Measurements from ENCODE around the gene GPATCH2L.

GPATCH2L gene

GRCh38 chr14:76151398-76152332 is at the start of gene GPATCH2L:
TSS of gene GPATCH2L (plus strand) at chr14:76151922. CDS start at chr14:76154364, 2,442 bp downstream.
- in situ Hi-C loops (cut with HindIII; ENCODE audit: low sequenced_read_pairs), result no loop called here

- in situ Hi-C loops (cut with HindIII; ENCODE audit: low sequenced_read_pairs), result no loop called here
These were observed 46.8 kb upstream of the GPATCH2L start for GRCh38 chr14:76104802-76105355.

DNA sequence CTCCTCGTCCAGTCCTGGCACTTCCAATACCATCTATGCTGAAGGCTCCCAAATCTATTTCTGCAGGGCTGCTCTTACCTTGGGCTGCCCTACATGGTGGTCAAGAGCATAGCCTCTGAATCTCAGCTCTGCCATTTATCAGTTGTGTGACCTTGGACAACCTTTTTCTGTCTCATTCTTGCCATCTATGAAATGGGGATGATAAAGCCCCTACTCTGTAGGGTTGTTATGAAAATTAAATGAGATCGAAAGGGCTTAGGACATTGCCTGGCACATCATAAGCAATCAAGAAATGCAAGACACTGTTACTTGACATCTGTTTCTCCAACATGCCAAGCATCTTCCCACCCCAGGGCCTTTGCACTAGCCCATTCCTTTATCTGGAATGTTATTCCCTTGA is 45.5 kb upstream of the GPATCH2L start:
- in situ Hi-C loops (cut with HindIII; ENCODE audit: low sequenced_read_pairs), result no loop called here

DNA sequence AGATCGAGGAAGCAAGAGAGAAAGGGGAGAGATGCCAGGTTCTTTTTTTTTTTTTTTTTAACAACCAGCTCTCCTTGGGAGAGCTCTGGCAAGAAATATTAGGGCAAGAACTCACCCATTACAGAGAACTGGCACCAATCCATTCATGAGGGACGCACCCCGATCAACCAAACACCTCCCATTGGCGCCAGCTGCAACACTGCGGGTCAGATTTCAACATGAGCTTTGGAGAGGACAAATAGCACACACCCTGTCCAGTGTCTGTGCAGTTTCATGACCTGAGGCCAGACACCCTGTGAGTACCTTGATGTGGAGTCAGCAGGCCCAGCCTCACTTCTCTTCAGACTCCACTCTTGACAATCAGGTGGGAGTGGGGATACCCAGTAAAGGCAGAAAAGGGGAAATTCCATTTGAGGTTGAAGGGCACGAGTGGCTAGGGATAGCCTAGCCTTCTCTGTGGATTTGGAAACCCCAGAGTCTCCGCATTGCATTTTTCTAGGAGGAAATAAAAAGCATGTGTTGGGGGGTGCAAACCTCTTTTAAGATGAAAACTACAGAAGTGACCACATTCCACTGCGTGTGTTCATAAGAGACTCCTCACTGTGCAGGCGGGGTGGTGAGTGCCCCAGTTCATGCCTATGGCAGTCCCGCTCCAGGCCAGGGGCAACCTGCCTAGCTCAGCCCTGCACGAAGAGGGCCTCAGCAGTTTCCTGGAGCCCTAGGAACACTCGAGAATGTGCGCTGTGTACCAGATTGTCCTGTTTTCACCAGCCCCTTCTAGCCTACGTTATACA is 42.4 kb upstream of the GPATCH2L start:
- in situ Hi-C loops (cut with HindIII; ENCODE audit: low sequenced_read_pairs), result no loop called here

DNA sequence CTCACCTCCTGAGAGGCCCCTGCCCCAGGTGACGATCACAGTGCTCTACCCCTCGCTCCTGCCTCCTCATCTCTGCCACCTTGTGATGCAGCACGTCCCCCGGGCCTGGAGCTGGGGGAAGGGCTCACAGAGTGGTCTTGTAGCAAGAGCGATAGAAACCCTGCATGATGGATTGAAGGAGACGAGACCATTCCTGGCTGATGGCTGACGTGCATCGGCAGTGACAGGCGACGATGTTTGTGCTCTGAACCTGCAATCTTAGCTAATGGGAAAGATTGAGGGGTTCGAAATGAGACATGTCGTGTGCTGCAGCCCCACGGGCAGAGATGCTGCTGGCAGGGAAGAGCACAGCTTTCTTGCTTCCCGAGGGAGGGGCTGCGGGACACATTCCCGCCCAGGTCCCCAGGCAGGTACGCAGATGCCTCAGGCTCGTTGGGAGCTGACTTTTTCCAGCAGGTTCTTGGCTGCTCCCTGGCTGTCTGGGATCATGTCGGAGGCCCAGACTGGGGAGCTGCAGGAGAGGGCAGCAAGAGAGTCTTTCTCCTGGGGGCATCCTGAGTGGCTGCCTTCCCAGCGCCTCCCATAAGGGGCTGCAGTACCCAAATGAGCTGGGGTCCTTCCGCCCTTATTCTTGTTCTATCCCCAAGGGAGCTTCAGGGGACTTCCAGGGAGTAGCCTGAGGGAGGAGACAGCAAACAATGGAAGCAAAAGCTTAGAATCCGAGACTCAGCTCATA is 38.7 kb upstream of the GPATCH2L start:
- in situ Hi-C loops (cut with HindIII; ENCODE audit: low sequenced_read_pairs), result no loop called here

- in situ Hi-C loops (cut with HindIII; ENCODE audit: low sequenced_read_pairs), result no loop called here
These were observed 38.0 kb upstream of the GPATCH2L start for GRCh38 chr14:76113691-76114090.

DNA sequence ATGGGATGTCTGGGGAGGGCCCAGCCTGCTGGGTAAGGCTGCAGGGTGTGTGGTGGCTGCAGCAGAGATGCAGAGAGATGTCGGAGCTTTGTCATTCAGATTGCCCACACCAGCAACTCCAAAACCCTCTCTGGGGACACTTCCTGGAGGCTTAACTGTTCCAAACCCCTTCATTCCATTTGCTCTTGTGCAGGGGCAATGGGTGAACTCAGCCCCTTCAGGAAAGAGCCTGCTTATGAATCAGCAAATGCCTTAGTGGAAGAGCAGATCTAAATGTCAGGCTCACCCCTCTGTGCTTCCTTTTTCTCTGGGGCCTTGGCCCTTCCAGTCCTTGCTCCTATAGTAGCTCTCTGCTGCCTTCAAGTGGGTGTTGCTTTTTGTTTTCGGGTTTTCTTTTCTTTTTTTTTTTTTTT is 36.7 kb upstream of the GPATCH2L start:
- in situ Hi-C loops (cut with HindIII; ENCODE audit: low sequenced_read_pairs), result no loop called here

GRCh38 chr14:76117789-76118484 is 33.8 kb upstream of the GPATCH2L start:
- in situ Hi-C loops (cut with HindIII; ENCODE audit: low sequenced_read_pairs), result no loop called here

DNA sequence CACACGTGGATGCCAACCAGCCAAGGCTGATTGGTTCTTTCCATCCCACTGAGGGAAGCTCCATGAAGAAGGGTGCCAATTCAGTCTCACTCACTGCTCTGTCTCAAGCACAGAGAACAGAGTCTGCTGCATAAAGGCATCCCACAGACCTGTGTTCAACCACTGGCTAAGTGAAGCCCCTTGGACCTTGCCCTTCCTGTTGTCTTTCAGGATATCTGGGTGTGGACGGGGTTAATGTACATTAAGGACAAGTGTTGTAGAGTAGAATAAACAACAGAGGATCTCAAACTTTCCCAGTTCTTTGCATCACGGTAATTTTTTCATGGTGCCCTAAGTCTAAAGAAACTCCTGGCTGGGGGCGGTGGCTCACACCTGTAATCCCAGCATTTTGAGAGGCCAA is 33.1 kb upstream of the GPATCH2L start:
- in situ Hi-C loops (cut with HindIII; ENCODE audit: low sequenced_read_pairs), result no loop called here

GRCh38 chr14:76121089-76121748 is 30.5 kb upstream of the GPATCH2L start:
- in situ Hi-C loops (cut with HindIII; ENCODE audit: low sequenced_read_pairs), result no loop called here

DNA sequence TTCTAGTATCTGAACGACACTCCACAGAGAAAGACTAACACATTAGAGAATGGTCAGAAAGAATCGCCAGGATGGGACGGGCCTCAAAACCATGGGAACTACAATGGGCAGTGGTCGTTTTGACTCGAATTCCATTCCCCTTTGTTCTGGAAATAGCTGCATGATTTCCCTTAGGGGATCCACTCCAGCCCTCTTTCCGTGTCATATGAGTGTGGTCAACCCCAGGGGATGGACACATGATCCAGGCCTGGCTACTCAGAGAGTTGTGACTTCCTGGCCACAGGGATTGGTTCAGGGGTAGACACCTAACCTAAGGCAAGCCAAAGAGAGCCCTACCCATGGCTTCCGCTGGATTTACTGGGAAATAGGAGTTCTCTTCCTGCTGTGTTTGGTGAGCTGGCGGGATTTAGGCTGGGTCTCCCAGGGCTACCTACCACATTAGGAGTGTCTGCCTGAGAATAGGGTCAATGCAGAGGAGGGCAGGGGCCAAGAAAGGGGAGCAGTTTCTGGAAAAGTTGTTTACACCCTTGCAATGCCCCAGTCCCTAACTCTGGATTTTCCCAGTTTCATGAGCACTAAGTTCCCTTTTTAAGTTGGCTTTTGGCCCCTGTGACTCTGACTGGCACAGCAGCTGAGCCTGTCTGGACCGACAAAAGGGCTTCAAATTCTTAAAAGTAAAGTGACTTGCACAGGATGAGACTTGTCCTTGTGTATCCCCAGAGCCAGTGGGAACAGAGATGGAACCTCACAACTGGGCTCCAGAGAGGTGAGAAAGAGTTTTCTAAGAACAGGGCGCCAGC is 28.1 kb upstream of the GPATCH2L start:
- in situ Hi-C loops (cut with HindIII; ENCODE audit: low sequenced_read_pairs), result no loop called here

- in situ Hi-C loops (cut with HindIII; ENCODE audit: low sequenced_read_pairs), result no loop called here
These were observed 26.2 kb upstream of the GPATCH2L start for GRCh38 chr14:76125511-76125910.

DNA sequence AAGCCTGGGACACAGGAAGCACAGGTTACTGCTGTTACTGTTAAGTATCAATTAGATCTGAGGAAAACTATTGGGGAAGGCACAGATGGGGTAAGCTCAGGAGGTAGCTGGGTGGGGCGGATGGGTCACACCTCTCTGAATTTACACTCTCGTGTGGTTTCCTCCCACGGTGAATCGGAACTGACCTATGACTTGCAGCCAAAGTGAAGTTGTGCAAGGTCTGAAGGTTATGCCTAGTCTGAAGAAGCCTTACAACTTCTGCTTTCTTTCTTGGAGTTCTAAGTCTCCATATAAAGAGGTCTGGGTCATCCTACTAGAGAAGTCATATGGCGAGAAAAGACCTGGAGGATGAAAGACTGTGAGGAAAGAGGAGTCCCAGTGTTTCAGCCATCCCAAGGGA is 25.6 kb upstream of the GPATCH2L start:
- in situ Hi-C loops (cut with HindIII; ENCODE audit: low sequenced_read_pairs), result no loop called here

DNA sequence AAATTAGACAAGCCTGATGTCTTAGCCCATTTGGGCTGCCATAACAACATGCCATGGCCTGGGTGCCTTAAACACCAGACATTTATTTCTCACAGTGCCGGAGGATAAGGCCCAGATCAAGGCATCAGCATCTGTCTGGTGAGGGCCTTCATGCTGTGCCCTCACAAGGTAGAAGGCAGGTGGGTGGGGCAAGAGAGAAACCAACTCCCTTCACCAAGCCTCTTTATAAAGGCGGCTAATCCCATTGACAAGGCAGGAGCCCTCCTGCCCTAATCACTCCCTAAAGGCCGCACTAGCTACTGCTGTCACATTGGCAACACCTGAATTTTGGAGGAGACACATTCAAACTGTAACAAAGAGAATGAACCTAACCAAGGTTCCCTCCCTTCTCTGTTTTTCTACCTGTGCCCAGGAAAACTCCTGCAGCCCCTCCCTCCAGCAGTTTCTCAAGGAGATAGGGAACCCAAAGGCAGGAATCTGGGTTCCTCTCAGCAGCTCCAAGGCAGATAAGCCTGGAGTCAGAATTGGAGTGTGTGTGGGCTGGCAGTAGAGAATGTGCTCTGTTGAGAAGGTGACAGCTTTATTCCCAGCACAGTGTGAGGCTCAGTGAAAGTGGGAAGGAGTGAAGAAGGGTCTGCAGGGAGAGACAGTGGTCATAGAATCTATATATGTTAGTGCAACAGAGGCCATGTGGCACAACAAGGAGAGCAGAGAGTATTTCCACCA is 21.7 kb upstream of the GPATCH2L start:
- in situ Hi-C loops (cut with HindIII; ENCODE audit: low sequenced_read_pairs), result no loop called here

- in situ Hi-C loops (cut with HindIII; ENCODE audit: low sequenced_read_pairs), result no loop called here
These were observed 20.4 kb upstream of the GPATCH2L start for GRCh38 chr14:76131071-76131965.

DNA sequence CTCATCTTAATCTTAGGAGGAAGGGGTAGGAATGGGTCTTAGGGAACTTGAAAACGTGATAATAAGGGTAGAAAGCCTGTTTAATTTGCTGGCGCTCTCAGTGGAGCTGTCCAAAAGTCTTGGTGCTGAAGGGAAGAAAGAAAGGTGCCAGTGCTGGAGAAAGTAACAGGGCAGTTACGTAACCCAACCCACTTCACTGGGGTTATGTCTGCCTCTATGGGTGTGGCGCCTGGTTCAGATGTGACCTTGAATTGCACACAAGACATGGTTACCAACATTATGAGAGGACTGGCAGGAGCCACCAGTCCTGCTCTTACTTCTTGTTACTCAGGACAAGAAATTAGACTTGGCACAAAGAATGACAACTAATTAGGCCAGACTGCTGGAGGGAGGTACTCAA is 18.6 kb upstream of the GPATCH2L start:
- in situ Hi-C loops (cut with HindIII; ENCODE audit: low sequenced_read_pairs), result no loop called here

DNA sequence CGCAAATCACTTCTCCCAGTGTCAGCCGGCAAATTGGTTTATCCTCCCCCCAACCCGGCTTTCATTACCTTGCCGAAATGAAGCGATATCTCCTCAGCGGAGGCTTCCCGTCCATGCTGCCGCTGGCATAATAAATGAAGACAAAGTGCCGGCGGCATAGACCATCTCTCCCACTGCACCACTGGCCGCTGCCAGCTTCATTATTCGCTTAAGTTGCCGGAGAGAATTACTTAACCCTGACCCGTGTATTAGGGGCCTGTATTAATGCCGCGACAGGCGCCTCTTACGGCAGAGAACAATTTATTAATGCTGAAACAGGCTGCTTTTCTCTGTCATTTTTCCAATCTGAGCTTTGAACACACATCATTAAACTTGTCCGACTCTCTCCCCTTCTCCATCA is 17.5 kb upstream of the GPATCH2L start:
- in situ Hi-C loops (cut with HindIII; ENCODE audit: low sequenced_read_pairs), result no loop called here

All from DLD1 (cell line).